Activated T-helper 1 cell treated with anti-CD3 and anti-CD28 coated beads, Interleukin-12 subunit alpha, Interleukin-12 subunit beta, Interleukin-2, Interleukin-4 antibody, amounts not matched to agents 30 ng/mL and 10 ng/mL and 1 ng/mL, durations not matched to agents 14 hours and 24 hours and 36 hours (primary cell): Measurements from ENCODE around the gene IL23R. TPM values are rescaled to one million over a fixed set of nuclear protein-coding genes. Genes with fewer than 3 reads are reported as not detected.

Experiments
- DNase-seq: peaks from one replicate; pipeline ENCODE4 v3.0.0; 2021; ENCODE audit warnings: low spot score
- H3K27ac Mint-ChIP-seq: one replicate; pipeline ENCODE4 v1.8.0; 2021; ENCODE audit warnings: mild to moderate bottlenecking, mixed read lengths
- H3K27me3 Mint-ChIP-seq: one replicate; pipeline ENCODE4 v1.8.0; 2022; ENCODE audit warnings: mild to moderate bottlenecking, moderate library complexity, mixed read lengths; ENCODE audit not compliant: insufficient read depth
- H3K36me3 Mint-ChIP-seq: one replicate; pipeline ENCODE4 v1.8.0; 2021; ENCODE audit warnings: low read depth, mixed read lengths
- H3K4me1 Mint-ChIP-seq: one replicate; pipeline ENCODE4 v1.8.0; 2021; ENCODE audit warnings: low read depth, mixed read lengths
- H3K4me3 Mint-ChIP-seq: one replicate; pipeline ENCODE4 v1.8.0; 2021; ENCODE audit warnings: mild to moderate bottlenecking, moderate library complexity, mixed read lengths
- H3K9me3 Mint-ChIP-seq: one replicate; pipeline ENCODE4 v1.8.0; 2021; ENCODE audit warnings: mixed read lengths
- intact Hi-C: fragments of 100-400 bp; cut with micrococcal nuclease; formaldehyde crosslinking; loops from one replicate; pipeline ENCODE4 v1.15.1; 2024
- total RNA-seq: library from RNA; stranded (reverse); gene quantifications from 2 replicates; pipeline ENCODE4 v1.2.3, GENCODE V29; 2022

The IL23R gene
- total RNA-seq, 1 donor from 2014 or later, result 13.3 TPM

GRCh38 chr1:67264899-67265298 lies 98.6 kb downstream of the IL23R start:
- Mint-ChIP-seq H3K4me3 (peak overlapping the region; percentile 75), H3K27me3 (no peaks in the 10 kb centered on the region), H3K36me3 (peaks cover 15% of the 10 kb centered on the region), H3K9me3 (peaks cover under 1% of the 10 kb centered on the region), H3K4me1 (peaks cover 66% of the 10 kb centered on the region), H3K27ac (peak overlapping the region; percentile 78)
- intact Hi-C loops, result no loop called here
- no peak for DNase-seq

- peaks cover 74% of the 10 kb centered on the region for H3K4me1 Mint-ChIP-seq
- DNase-seq, result no peak
- peaks cover 35% of the 10 kb centered on the region for H3K9me3 Mint-ChIP-seq
- no peak overlapping the region for H3K27ac Mint-ChIP-seq
- H3K4me3 Mint-ChIP-seq, result no peak overlapping the region
- no peaks in the 10 kb centered on the region for H3K27me3 Mint-ChIP-seq
- intact Hi-C loops, result no loop called here
- peaks cover 42% of the 10 kb centered on the region for H3K36me3 Mint-ChIP-seq
Observed at GRCh38 chr1:67269061-67269460, 102.8 kb downstream of the IL23R start.

GRCh38 chr1:67270541-67270940 lies 104.3 kb downstream of the IL23R start:
- Mint-ChIP-seq H3K9me3 (peaks cover 40% of the 10 kb centered on the region), H3K4me1 (peaks cover 77% of the 10 kb centered on the region), H3K4me3 (no peak overlapping the region), H3K36me3 (peaks cover 47% of the 10 kb centered on the region), H3K27ac (peak overlapping the region; percentile 65), H3K27me3 (no peaks in the 10 kb centered on the region)
- no peak for DNase-seq
- intact Hi-C loops, result loop anchor here (1.0 kb wide), 1 partner anchor 8 kb away; no protein-coding TSS in a partner anchor

- peaks cover 56% of the 10 kb centered on the region for H3K9me3 Mint-ChIP-seq
- peaks cover 70% of the 10 kb centered on the region for H3K4me1 Mint-ChIP-seq
- intact Hi-C loops, result no loop called here
- no peak for DNase-seq
- H3K4me3 Mint-ChIP-seq, result peak overlapping the region; percentile 4
- peak overlapping the region; percentile 82 for H3K27ac Mint-ChIP-seq
- peaks cover 49% of the 10 kb centered on the region for H3K36me3 Mint-ChIP-seq
- H3K27me3 Mint-ChIP-seq, result no peaks in the 10 kb centered on the region
Observed at GRCh38 chr1:67273591-67273990, 107.3 kb downstream of the IL23R start.

- intact Hi-C loops, result loop anchor here (1.0 to 2.0 kb wide), 13 partner anchors 12 to 410 kb away; partner anchors contain the start of genes IL23R and SLC35D1
- peaks cover 49% of the 10 kb centered on the region for H3K36me3 Mint-ChIP-seq
Observed at GRCh38 chr1:67274623-67275325, 108.5 kb downstream of the IL23R start.

GRCh38 chr1:67280696-67281095 lies 114.4 kb downstream of the IL23R start:
- DNase-seq, result no peak
- no peak overlapping the region for H3K4me3 Mint-ChIP-seq
- H3K27me3 Mint-ChIP-seq, result no peaks in the 10 kb centered on the region
- H3K9me3 Mint-ChIP-seq, result peaks cover 15% of the 10 kb centered on the region
- peaks cover 11% of the 10 kb centered on the region for H3K36me3 Mint-ChIP-seq
- intact Hi-C loops, result no loop called here
- peaks cover 35% of the 10 kb centered on the region for H3K4me1 Mint-ChIP-seq
- H3K27ac Mint-ChIP-seq, result no peak overlapping the region

More at GRCh38 chr1:67274623-67275325, 108.5 kb downstream of the IL23R start:
- H3K4me1 Mint-ChIP-seq, result peaks cover 68% of the 10 kb centered on the region
- H3K27me3 Mint-ChIP-seq, result no peaks in the 10 kb centered on the region
- H3K9me3 Mint-ChIP-seq, result peaks cover 56% of the 10 kb centered on the region
- H3K4me3 Mint-ChIP-seq, result no peak overlapping the region
- DNase-seq, result peak; percentile 54
- H3K27ac Mint-ChIP-seq, result peak overlapping the region; percentile 80

- intact Hi-C loops, result no loop called here
- no peaks in the 10 kb centered on the region for H3K27me3 Mint-ChIP-seq
- peaks cover 9% of the 10 kb centered on the region for H3K9me3 Mint-ChIP-seq
- H3K4me3 Mint-ChIP-seq, result no peak overlapping the region
- DNase-seq, result no peak
- H3K27ac Mint-ChIP-seq, result no peak overlapping the region
- peaks cover 6% of the 10 kb centered on the region for H3K36me3 Mint-ChIP-seq
- H3K4me1 Mint-ChIP-seq, result peaks cover 35% of the 10 kb centered on the region
Observed at GRCh38 chr1:67281244-67281643, 115.0 kb downstream of the IL23R start.

GRCh38 chr1:67285780-67286488 lies 119.7 kb downstream of the IL23R start:
- Mint-ChIP-seq H3K4me1 (peaks cover 61% of the 10 kb centered on the region), H3K36me3 (peaks cover 7% of the 10 kb centered on the region), H3K27me3 (no peaks in the 10 kb centered on the region), H3K27ac (peak overlapping the region; percentile 79), H3K9me3 (peaks cover 4% of the 10 kb centered on the region), H3K4me3 (peak overlapping the region; percentile 5)
- intact Hi-C loops, result loop anchor here (1.0 to 5.0 kb wide), 7 partner anchors 8 to 114 kb away; no protein-coding TSS in a partner anchor
- no peak for DNase-seq

- DNase-seq, result no peak
- Mint-ChIP-seq H3K27ac (no peak overlapping the region), H3K4me1 (peaks cover 75% of the 10 kb centered on the region), H3K9me3 (peaks cover 24% of the 10 kb centered on the region), H3K27me3 (no peaks in the 10 kb centered on the region), H3K4me3 (no peak overlapping the region), H3K36me3 (peaks cover 26% of the 10 kb centered on the region)
- intact Hi-C loops, result no loop called here
Observed at GRCh38 chr1:67290236-67290635, 124.0 kb downstream of the IL23R start.

- H3K4me1 Mint-ChIP-seq, result peaks cover 73% of the 10 kb centered on the region
- intact Hi-C loops, result loop anchor here (1.0 to 2.0 kb wide), 3 partner anchors 9 to 20 kb away; no protein-coding TSS in a partner anchor
- H3K36me3 Mint-ChIP-seq, result peaks cover 26% of the 10 kb centered on the region
- H3K27me3 Mint-ChIP-seq, result no peaks in the 10 kb centered on the region
- peaks cover 29% of the 10 kb centered on the region for H3K9me3 Mint-ChIP-seq
- peak overlapping the region; percentile 77 for H3K4me3 Mint-ChIP-seq
- no peak for DNase-seq
- peak overlapping the region; percentile 98 for H3K27ac Mint-ChIP-seq
Observed at GRCh38 chr1:67294836-67295617, 128.8 kb downstream of the IL23R start.

- no peaks in the 10 kb centered on the region for H3K27me3 Mint-ChIP-seq
- peaks cover 5% of the 10 kb centered on the region for H3K9me3 Mint-ChIP-seq
- DNase-seq, result no peak
- no peak overlapping the region for H3K27ac Mint-ChIP-seq
- intact Hi-C loops, result no loop called here
- H3K4me3 Mint-ChIP-seq, result no peak overlapping the region
- peaks cover 6% of the 10 kb centered on the region for H3K36me3 Mint-ChIP-seq
- H3K4me1 Mint-ChIP-seq, result peaks cover 90% of the 10 kb centered on the region
Observed at GRCh38 chr1:67298762-67299161, 132.5 kb downstream of the IL23R start.

GRCh38 chr1:67299296-67299695 lies 133.0 kb downstream of the IL23R start:
- peak overlapping the region; percentile 21 for H3K27ac Mint-ChIP-seq
- no peaks in the 10 kb centered on the region for H3K27me3 Mint-ChIP-seq
- DNase-seq, result no peak
- intact Hi-C loops, result no loop called here
- H3K36me3 Mint-ChIP-seq, result peaks cover 9% of the 10 kb centered on the region
- no peak overlapping the region for H3K4me3 Mint-ChIP-seq
- H3K4me1 Mint-ChIP-seq, result peaks cover 90% of the 10 kb centered on the region
- H3K9me3 Mint-ChIP-seq, result peaks cover 5% of the 10 kb centered on the region
